ENCODE data around the gene FHOD3.
"Not testable (repeated sequence)": the region's sequence is repeated elsewhere in the genome, so short reads cannot be mapped to it uniquely, and the experiment has no call there.

The FHOD3 gene

DNA sequence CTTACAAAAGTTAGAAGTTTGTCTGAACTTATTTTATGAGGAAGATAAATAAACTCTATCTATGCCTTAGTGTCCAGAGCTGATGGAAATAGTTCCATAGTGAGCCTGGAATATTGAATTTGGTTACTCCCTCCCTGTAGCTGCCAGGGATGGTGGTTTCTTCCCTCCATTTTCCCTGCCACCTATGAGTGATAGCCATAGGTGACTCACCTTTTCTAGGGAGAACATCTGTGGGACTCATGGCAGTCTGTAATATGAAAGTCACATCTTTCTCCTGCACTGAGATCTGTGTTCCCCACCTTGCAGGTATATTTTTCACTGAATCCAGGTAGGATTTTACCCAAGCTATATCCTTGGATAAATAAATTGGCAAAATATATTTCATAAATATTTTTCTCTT lies 382.5 kb downstream of the FHOD3 start:
- DNase-seq, result no peak

DNA sequence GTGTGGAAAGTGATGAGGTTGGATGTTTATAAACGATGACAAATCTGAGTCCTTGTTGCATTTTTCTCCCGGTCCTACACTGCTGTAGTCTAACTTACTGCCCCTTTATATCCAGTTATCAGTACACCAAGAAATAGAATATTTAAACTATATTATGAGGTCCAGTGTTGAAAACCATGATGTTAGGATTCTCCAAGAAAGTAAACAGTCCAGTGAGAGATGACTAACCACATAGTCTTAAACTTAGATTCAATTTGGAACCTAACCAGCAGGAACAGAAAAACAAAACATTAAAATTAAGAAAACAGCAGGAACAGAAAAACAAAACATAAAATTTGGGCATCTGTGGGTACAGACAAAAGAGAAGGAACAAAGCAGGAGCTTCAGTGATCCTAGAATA lies 388.1 kb downstream of the FHOD3 start:
- no peak for DNase-seq

DNA sequence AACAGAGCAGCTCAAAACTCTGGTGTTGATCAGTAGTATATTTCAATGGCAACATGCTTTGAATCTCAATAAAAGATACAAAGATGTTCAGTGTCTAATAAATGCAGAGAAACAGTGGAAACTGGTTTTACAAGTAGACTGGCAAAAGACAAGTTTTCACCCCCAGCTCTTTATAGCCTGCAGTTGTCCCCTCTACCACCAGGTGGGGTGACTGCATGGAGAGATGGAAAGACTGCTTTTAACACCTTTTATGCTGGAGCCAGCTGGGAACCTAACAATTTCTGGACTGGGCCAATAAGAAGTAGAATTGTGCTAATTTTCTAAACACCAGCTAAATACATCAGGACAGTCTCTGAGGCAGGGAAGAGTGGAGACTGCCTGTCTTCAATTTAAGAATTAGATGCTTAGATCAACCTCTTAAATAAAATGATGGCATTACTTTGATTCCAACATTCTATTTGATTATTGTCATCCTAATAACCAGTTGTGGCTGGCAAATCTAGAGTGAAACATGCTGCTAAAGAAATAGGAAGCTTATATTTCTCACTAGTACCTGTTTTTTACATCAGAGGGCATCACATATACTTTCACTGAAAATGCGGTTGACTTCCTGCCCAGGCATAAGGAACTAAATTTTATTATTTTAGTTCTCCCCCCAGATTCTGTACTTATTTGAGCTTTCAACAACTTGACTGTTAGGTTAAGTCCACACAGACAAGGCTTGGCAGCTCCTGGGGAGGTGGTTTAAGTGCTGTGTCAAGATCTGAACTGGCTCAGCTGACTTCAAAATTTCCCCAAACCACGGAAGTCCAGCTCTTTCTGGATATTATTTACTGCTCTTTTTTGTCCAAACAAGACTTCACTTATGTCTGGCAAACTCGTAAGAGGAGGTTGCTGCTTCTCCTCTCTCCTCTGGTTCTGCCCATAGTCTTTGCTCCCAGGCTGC lies 390.8 kb downstream of the FHOD3 start:
- peak; percentile 17 for DNase-seq

DNA sequence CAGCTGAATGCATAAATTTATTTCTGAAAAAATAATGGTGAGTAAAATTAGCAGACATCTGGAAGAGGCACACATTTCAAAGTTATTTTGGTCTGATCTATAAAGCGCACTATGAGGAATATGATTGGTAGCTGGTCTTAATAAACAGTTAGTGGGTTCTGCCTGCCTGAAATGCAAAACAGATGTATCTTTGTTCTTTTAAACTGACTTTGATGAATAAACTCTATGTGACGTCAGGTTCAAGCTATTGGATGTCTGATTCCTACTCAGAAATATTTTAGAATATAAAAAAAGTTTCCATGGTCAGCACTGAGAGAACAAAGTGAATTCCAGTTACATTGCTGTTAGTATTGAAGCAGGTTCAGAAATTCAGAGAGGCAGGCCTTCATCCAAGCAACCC lies 394.9 kb downstream of the FHOD3 start:
- no peak for DNase-seq

DNA sequence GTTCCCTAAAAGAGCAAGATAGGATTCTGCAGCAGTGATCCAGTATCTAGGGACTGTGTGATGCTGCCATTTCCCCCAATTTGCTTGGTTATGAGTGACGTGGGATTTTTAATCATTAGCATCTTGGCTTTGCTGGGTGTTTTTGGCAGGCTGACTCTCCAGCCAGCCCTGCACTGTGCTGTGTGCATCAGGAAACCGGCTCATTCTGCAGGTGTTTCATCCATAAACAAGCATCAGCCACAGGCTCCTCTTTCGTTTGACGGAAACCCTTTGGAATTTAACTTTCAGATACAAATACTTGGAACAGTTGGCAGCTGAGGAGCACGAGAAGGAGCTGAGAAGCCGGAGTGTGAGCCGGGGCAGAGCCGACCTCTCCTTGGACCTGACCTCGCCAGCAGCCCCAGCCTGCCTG lies 395.4 kb downstream of the FHOD3 start:
- no peak for DNase-seq

DNA sequence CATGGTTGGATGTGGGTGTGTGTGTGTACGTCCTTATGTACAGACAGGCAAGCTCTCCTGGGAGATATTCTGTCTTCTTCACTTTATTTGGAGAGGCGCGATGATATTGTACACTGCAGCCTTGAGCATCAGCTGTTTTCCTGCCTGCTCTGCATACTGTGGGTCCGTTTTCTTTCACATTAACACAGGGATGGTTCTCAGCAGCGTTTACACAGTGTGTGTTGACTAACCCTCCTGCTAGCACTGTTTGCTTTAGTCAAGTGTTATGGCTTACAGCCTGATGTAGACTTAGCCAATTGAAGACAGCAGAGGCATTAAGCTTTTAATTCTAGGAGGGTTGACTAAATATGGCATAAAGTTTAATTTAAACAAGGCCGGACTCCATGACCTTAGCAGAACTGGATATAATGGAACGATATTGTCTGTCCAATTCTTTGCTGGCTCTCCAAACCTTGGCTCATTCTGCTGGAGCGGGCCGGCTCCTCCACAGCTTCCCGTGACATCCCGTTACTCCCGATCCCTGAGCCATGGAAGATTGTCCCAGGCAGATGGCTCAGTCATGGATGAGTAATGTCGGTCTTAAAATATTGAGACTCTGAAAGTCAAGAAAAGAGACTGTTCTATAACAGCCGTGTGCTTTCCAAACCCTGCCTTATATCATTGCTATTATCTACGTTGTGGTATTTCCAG lies 396.6 kb downstream of the FHOD3 start:
- peak; percentile 40 for DNase-seq

DNA sequence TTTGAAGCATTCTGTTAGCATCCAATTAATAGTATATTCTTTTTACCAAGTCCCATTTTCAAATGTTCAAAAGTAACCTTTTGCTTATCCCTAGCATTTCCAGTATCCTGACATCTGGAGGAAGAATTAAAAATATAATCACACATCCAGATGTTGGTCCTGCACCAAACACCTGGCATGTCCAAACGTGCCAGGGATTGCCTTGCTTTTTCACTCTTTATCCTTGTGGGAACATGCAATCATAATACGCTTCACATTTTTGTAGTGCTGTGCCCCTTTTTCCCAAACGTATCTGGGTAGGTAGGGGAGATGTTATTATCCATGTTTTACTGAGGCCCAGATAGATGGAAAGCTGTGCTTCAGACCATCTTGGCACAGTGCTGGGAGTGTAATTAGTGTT lies 398.3 kb downstream of the FHOD3 start:
- no peak for DNase-seq

DNA sequence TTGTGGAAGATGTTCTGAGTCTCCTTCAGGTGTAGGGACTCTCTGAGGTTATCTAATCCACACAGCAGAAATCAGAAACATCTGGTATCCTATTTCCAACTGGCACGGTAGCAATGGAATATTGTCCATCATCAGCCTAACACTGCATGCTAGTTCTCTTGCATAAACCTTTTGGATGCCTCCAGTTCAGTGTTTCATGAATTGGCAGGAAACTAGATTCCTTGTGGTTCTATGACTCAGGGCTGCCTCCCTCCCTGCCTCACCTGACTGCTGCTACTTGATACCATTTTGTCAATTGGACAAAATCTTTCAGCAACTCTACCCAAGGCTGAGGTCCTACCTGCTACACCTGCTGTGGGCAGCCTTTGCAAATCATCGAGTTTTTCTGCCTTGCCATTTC lies 400.4 kb downstream of the FHOD3 start:
- no peak for DNase-seq

DNA sequence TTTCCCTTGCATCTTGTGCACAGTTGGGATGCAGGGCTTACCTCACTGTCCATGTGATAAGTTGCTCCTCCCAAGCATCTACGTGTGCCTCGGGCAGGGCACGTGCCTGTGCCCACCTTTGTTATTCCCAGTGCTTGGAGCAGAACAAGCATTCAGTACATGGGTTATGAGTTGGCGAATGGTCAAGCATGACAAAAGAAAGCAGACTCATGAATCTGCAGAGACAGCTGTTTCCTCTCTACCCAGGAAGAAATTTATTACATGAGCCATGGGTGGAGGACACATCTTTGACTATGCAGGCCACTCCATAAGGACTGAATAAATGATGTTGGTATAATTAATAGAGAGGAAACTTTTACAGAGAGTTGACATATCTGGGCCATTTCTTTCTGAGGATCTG lies 403.4 kb downstream of the FHOD3 start:
- no peak for DNase-seq

DNA sequence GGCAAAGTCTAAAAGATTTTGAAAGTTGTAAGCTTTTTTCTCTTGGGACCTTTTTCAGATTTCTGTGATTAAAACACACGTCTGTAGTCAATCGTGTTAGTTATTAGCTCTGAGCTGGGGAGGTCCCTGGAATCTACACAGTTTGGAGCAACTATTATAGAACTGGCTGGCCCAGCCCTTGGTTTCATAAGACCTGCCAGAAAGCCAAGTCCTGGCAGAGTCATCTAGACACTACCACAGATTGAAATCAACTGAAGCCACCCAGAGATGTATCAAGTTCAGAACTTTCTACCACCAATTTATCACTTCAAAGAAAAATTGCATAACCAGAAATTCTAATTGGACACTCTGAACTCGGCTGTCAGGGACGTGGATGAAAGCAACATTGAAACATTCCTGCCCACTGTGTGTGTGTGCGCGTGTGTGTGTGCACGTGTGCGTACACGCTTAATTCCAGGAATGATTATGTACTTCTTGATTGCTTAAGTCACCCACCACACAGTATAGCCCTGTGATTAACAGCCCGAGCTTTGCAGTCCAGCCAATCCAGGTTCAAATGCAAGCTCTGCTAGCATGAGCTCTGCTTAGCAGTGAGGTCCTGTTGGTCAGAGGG lies 405.0 kb downstream of the FHOD3 start:
- DNase-seq, result no peak

DNA sequence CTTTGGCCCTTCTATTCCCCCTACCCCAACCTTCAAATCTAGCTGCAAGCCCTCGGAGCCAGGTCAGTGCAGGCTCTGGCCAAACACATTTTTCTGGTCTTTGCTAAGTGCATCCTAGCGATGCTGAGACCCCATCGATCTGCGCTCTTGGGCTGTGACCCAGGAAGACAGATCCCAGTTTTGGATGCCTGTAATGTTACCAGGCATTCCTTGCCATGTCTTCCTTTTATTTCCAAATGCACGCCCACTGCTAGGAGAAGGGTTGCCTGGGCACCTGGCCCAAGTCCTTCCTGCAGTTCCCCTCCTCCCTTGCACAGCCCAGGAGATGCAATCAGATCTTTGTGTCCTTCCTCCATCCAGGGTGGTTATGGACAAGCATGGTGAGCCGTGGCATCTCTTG lies 406.6 kb downstream of the FHOD3 start:
- no peak for DNase-seq

DNA sequence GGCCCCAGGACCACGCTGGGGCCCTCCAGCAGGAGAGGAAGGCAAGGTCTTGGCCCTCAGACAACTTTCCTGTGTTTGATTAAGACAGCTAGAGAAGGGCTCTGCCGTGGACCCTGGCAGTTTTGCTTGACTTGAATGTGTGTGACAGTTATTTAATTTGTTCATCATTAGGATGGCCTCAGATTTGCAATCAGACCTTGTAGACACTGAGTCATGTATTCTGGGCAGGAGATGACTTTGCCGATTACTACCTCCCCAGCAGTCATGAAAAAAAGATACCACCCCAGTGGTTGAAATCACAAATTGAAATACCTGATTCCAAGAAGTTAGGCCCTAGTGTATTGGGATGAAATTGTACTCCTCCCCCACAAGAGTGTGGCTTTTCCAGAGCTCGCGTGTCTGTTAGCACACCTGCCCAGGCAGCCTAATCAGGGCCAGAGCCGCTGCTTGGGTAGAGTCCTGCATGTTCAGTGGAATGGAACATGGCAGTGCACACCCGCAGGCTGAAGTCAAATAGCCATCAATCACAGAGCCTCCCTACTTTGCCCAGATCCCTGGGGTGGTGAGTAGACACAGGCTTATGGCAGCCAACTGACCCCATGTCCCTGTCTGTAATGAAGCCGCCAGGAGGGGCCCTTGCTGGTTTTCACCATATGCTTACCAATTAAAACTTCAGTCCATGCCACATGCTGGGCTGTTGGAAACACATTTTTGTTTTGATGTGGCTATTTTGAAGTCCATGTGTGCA lies 408.8 kb downstream of the FHOD3 start:
- no peak for DNase-seq

DNA sequence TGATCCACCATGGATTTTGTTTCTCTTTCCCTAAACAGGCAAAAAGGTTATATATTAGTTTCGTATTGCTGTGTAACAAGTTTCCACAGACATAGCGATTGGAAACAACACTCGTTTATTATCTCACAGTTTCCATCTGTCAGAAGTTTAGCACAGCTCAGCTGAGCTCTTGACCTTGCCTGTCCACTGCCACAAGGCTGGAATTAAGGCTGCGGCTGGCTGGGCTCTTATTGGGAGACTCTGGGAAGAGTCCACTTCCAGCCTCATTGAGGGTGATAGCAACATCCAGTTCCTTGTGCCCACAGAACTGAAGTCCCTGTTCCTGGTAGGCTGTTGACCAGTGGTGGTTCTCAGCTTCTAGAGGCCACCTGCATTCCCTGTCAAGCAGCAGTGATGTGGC lies 410.9 kb downstream of the FHOD3 start:
- DNase-seq, result no peak

DNA sequence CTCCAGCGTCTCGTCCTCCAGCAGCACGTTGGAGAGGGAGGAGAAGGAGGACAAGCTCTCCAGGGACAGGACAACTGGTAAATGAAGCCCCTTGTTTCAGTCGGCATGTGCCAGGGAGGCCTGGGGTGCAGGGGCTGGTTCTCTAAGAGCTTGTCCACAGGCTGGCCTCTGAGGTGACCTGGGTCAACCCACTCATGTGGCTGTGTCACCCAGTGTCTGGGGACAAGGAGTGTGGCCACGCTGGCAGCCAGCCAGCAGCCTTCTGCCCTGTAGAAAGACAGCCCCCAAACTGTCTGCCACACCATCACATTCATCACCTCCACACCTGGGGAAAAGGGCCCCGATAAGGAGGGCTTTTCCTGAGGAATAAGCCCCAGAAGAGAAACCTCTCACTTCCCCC lies 411.8 kb downstream of the FHOD3 start:
- DNase-seq, result no peak

DNA sequence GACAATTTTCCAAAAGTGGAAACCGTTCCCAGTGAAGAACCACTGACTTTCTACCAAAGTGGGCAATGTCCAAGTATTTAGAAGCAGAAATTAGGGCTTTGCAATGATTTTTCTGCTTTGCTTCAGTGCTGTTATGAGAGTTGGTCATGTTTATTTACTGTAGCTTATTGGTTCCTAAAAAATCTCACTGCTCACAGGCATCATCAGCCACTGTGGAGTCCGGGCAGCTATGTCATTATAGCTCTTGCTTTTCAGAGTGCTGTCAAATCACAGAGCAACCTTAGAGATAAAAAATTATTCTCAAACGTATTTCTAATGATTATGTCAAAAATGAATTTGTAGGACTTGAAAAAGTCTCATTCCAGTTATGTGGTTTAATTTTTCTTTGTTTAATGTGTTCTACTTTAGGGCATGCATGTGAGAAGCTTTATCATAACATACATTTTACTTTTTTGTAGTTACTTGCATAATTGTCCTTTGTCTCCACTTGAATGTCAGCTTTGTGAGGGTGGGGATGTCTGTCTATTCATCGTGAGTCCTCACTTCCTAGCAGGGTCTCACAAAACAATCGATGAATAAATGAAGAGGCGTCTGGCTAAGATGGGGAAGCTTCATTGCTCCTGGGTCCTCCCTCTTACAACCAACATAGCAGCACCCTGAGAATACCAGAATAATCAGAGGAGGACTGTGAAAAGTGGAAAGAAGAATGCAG lies 413.7 kb downstream of the FHOD3 start:
- no peak for DNase-seq

DNA sequence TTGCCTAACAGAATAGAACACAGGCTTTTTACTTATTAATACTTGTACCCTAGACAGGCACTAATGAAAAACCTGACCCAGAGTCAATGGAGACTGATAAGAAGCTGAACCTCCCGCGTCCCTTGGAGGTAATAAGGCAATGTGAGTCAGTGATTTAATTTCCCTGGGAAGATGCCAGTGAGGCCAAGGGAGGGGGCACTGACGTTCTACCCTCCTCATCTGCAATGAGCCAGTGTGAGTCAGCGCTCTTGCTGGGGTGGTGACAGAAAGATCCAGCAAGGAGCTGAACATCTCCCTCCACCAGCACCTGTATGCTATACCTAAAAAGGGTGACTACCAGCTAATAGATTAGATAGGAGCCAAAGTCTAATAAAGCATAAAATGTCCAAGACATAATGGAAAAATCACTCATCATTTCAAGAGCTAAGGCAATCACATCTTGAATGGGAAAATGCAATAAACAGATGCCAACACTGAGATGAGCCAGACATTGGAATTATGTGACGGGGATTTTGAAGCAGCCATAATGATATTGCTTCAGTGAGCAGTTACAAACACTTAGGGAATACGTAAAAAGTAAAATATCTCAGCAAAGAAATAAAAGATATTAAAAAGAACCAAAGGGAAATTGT lies 414.4 kb downstream of the FHOD3 start:
- no peak for DNase-seq

DNA sequence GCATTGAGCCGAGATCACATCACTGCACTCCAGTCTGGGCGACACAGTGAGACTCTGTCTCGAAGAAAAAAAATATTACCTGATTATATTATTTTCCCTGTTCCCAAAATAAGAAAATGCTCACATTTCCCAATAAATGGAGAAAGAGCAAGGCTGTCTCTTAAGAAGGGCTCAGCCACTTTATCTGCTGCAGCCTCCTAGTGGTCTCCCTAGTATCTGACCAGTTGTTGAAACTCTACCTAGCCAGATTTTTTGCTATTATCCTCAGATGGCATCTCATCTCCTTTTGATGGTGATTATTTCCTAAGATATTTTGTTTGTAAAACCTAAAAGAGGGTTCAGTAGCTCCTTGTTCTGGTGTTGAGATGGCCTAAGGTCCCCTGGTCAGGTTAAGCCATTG lies 417.0 kb downstream of the FHOD3 start:
- DNase-seq, result no peak

DNA sequence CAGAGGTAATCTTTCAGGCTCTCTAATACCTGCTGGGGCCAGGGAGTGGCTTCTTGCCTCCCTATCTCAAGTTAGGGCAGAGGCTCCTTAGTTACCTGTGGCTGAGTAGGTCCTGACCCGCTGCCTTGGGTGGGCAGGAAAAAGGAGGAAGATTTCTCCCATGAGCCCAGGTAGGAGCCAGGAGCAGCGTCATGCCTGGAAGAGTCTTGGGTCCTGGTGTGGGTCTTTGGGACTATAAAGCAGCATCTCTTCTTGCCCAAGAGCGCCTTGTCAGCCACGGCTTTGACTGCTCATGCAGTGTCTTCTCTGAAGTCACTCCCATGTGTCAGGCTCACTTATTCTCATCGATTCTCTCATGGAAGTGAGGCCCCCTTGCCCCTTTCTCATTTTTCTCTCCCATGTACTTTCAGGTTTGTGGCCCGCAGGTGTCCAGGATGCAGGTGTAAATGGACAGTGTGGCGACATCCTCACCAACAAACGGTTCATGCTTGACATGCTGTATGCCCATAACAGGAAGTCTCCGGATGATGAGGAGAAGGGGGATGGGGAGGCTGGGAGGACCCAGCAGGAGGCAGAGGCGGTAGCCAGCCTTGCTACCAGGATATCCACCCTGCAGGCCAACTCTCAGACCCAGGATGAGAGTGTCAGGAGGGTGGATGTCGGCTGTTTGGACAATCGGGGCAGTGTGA lies 420.1 kb downstream of the FHOD3 start:
- no peak for DNase-seq

DNA sequence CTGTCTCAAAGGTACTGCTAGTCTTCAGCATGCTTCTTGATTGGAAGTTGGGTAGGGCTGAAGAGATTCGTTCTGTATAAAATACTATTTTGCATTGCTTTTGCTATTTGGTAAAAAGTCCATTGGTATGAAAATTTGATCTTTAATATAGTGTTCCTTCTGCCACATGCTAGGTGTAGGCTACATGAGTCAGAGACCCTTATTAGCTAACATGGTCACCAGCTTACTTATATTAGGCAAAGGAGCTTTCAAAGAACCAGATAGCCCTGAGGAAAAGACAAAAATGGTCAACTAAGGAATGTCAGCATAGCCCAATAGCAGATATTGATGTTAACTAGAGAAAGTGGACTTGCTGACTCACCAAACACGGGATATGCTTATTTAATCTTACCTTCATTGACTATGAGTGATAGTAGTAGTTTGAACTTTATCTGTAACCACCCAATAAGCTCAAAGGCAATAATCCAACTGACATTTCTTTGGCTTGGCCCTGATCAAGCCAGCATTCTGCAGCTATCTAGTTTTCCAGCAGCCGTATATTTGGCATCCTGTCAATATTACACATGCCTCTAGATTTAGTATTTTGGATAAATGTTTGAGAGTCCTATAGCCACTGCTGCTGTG lies 421.3 kb downstream of the FHOD3 start:
- no peak for DNase-seq

DNA sequence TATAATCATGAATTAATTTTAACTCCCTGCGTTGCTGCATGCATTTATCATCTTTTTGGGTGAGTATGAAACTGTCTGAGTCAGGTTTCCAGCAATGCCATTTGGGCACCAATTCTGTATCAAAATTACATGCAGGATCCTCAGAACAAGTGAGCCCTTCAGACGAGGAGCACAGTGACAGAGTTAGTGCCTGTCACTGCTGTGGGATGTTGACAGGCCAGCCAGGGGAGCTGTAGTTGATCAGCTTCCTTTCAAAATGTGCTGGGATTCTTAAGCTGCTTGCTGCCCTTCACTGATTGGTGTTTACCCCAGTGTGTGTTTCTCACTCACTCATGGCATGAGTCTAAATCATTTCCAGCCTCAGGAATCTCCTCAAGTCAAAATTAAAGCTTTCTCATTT lies 422.1 kb downstream of the FHOD3 start:
- DNase-seq, result no peak

DNA sequence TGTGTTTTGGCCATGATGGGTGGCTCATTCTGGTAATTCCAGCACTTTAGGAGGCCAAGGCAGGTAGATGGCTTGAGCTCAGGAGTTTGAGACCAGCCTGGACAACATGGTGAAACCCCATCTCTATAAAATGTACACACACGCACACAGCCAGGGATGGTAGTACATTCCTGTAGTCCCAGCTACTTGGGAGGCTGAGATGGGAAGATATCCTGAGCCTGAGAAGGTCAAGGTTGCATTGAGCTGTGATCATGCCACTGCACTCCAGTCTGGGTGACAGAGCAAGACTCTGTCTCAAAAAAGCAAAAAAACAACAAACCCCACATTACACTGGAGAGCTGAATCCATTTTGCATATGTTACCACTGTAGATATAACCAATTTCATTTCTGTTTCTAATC lies 423.8 kb downstream of the FHOD3 start:
- DNase-seq, result not testable (repeated sequence)
